OCI-LY1 (cell line): ENCODE data around the gene ANTXR1.

ENCODE experiments used
- H2AFZ ChIP-seq: fragments of 200-600 bp; sonication (generic), shearing (Covaris generic); 2 replicates; pipeline ENCODE4 v1.6.0; 2014; ENCODE audit warnings: antibody characterized with exemption, mild to moderate bottlenecking, low read length
- H3F3A ChIP-seq: fragments of 200-600 bp; sonication (generic), shearing (Covaris generic); 2 replicates; pipeline ENCODE4 v1.6.0; 2014; ENCODE audit warnings: mild to moderate bottlenecking, antibody characterized with exemption, low read length, moderate library complexity; ENCODE audit not compliant: insufficient read depth
- H3K27ac ChIP-seq: fragments of 200-600 bp; sonication (generic); 2 replicates; pipeline ENCODE4 v1.5.1; 2014; ENCODE audit warnings: low read length, mixed run types, mild to moderate bottlenecking, low read depth; ENCODE audit not compliant: poor library complexity, severe bottlenecking
- H3K27me3 ChIP-seq: fragments of 200-600 bp; sonication (generic); 2 replicates; pipeline ENCODE4 v1.6.0; 2014; ENCODE audit warnings: antibody characterized with exemption, mild to moderate bottlenecking, low read length, moderate library complexity; ENCODE audit not compliant: insufficient read depth
- H3K36me3 ChIP-seq: fragments of 200-600 bp; sonication (generic); 2 replicates; pipeline ENCODE4 v1.6.1; 2014; ENCODE audit warnings: mild to moderate bottlenecking, antibody characterized with exemption, low read length, moderate library complexity, mixed read lengths; ENCODE audit not compliant: insufficient read depth
- H3K4me1 ChIP-seq: fragments of 200-600 bp; sonication (generic); 2 replicates; pipeline ENCODE4 v1.5.1; 2014; ENCODE audit warnings: mild to moderate bottlenecking, low read length, moderate library complexity; ENCODE audit not compliant: insufficient read depth, severe bottlenecking
- H3K4me2 ChIP-seq: fragments of 200-600 bp; sonication (generic), shearing (Covaris generic); 2 replicates; pipeline ENCODE4 v1.6.1; 2014; ENCODE audit warnings: low read length
- H3K4me3 ChIP-seq: fragments of 200-600 bp; sonication (generic); 2 replicates; pipeline ENCODE4 v1.5.1; 2014; ENCODE audit warnings: low read length, low read depth, mild to moderate bottlenecking, mixed read lengths; ENCODE audit not compliant: poor library complexity, severe bottlenecking
- H3K79me2 ChIP-seq: fragments of 200-600 bp; shearing (Covaris generic); 2 replicates; pipeline ENCODE4 v1.6.1; 2016; ENCODE audit warnings: mixed run types, low read length, mixed read lengths; ENCODE audit not compliant: insufficient read depth
- H3K9ac ChIP-seq: fragments of 200-600 bp; sonication (generic), shearing (Covaris generic); 2 replicates; pipeline ENCODE4 v1.6.1; 2014; ENCODE audit warnings: mild to moderate bottlenecking, low read length, mixed read lengths
- H3K9me2 ChIP-seq: fragments of 200-600 bp; sonication (generic), shearing (Covaris generic); 2 replicates; pipeline ENCODE4 v1.6.1; 2014; ENCODE audit warnings: low read depth, mild to moderate bottlenecking, low read length, mixed read lengths
- H3K9me3 ChIP-seq: fragments of 200-600 bp; shearing (Covaris generic); 2 replicates; pipeline ENCODE4 v1.6.1; 2014; ENCODE audit warnings: low read length, mixed read lengths
- H4K20me1 ChIP-seq: fragments of 200-600 bp; sonication (generic), shearing (Covaris generic); 2 replicates; pipeline ENCODE4 v1.6.0; 2016; ENCODE audit warnings: mild to moderate bottlenecking, low read length; ENCODE audit not compliant: insufficient read depth
- EZH2 ChIP-seq: fragments of 200-600 bp; sonication (generic), shearing (Covaris generic); IDR thresholded peaks from 2 replicates; pipeline ENCODE4 v1.8.0; 2017; ENCODE audit warnings: borderline replicate concordance, mixed run types, mild to moderate bottlenecking, antibody characterized with exemption, low read length, moderate library complexity, mixed read lengths
- TF ChIP-seq, protein P1 (sequence below): fragments of 200-600 bp; sonication (generic), shearing (Covaris generic); IDR thresholded peaks from 2 replicates; pipeline ENCODE4 v1.5.1; 2017; ENCODE audit warnings: mild to moderate bottlenecking, antibody characterized with exemption, low read length, moderate library complexity, mixed read lengths

Gene ANTXR1

DNA sequence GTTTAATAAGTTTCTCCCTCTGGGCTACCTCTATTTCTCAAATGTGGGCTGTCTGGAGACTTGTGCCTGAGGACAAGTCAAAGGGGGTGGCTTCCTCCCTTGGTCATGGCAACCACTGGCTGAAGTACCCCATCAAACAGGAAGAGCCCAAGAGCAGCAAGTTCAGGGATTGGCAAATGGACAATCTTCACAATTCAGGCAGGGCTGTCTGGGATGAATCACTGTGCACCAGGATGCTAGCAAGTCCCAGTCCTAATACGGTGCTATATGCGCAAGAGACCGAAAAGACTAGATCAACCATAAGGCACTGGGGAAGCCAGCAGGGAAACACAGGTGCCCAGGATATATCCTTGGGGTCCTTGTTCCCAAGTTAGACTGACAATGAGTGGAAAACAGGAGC, 75.5 kb downstream of the ANTXR1 start:
- Histone ChIP-seq H3K79me2 (no peaks in the 10 kb centered on the region), H3K27ac (no peak overlapping the region), H3K36me3 (no peaks in the 10 kb centered on the region), H3F3A (no peaks in the 10 kb centered on the region), H3K9ac (no peak overlapping the region), H3K4me3 (no peak overlapping the region), H3K4me1 (no peaks in the 10 kb centered on the region), H3K9me3 (no peaks in the 10 kb centered on the region), H3K27me3 (no peaks in the 10 kb centered on the region), H4K20me1 (no peaks in the 10 kb centered on the region), H2AFZ (no peak overlapping the region), H3K9me2 (no peaks in the 10 kb centered on the region), H3K4me2 (no peak overlapping the region)
- no peak for TF ChIP-seq EZH2
- TF ChIP-seq, protein P1, sequence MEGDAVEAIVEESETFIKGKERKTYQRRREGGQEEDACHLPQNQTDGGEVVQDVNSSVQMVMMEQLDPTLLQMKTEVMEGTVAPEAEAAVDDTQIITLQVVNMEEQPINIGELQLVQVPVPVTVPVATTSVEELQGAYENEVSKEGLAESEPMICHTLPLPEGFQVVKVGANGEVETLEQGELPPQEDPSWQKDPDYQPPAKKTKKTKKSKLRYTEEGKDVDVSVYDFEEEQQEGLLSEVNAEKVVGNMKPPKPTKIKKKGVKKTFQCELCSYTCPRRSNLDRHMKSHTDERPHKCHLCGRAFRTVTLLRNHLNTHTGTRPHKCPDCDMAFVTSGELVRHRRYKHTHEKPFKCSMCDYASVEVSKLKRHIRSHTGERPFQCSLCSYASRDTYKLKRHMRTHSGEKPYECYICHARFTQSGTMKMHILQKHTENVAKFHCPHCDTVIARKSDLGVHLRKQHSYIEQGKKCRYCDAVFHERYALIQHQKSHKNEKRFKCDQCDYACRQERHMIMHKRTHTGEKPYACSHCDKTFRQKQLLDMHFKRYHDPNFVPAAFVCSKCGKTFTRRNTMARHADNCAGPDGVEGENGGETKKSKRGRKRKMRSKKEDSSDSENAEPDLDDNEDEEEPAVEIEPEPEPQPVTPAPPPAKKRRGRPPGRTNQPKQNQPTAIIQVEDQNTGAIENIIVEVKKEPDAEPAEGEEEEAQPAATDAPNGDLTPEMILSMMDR, result no peak

DNA sequence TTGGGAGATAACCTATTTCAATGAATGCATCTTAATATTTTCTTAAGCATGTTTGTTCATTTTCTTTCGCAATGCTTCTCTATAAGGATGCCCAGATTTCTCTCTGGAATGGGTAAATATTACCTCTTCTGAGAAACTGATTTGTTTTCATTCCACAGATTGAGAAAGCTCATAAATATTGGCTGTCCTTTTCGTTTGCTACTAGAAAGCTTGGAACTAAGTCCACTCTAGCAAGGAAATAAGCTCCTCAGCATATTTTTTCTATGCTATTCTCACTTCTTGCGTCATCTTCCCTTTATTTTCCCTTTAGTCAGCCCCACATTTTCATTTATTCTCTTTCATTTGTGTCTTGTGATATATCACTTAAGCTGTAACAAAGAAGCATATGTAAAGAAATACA, 76.3 kb downstream of the ANTXR1 start:
- Histone ChIP-seq H3K27ac (no peak overlapping the region), H3K4me1 (no peaks in the 10 kb centered on the region), H3K4me2 (no peak overlapping the region)

GRCh38 chr2:69089998-69090397, 77.0 kb downstream of the ANTXR1 start:
- no peaks in the 10 kb centered on the region for H3K4me1 ChIP-seq
- H3F3A ChIP-seq, result no peaks in the 10 kb centered on the region
- H3K27ac ChIP-seq, result no peak overlapping the region
- no peak for TF ChIP-seq EZH2
- TF ChIP-seq, protein P1, result no peak
- H3K9ac ChIP-seq, result no peak overlapping the region
- H3K4me2 ChIP-seq, result no peak overlapping the region
- no peaks in the 10 kb centered on the region for H3K79me2 ChIP-seq
- H2AFZ ChIP-seq, result no peak overlapping the region
- no peaks in the 10 kb centered on the region for H3K27me3 ChIP-seq
- no peaks in the 10 kb centered on the region for H3K9me2 ChIP-seq
- no peaks in the 10 kb centered on the region for H3K9me3 ChIP-seq
- no peaks in the 10 kb centered on the region for H3K36me3 ChIP-seq
- H3K4me3 ChIP-seq, result no peak overlapping the region
- H4K20me1 ChIP-seq, result no peaks in the 10 kb centered on the region

More for the DNA sequence above, 76.3 kb downstream of the ANTXR1 start:
- H3K27me3 ChIP-seq, result no peaks in the 10 kb centered on the region
- H2AFZ ChIP-seq, result no peak overlapping the region
- H3K4me3 ChIP-seq, result no peak overlapping the region
- no peaks in the 10 kb centered on the region for H3K9me2 ChIP-seq
- no peaks in the 10 kb centered on the region for H3K79me2 ChIP-seq
- no peaks in the 10 kb centered on the region for H3F3A ChIP-seq
- no peaks in the 10 kb centered on the region for H3K36me3 ChIP-seq
- TF ChIP-seq, protein P1, result no peak
- no peak for TF ChIP-seq EZH2
- no peaks in the 10 kb centered on the region for H3K9me3 ChIP-seq
- no peak overlapping the region for H3K9ac ChIP-seq
- no peaks in the 10 kb centered on the region for H4K20me1 ChIP-seq
